Lower lobe of right lung (tissue), 2 donors: Measurements from ENCODE around the gene EPB41L1. TPM values are rescaled to one million over a fixed set of nuclear protein-coding genes. Genes with fewer than 3 reads are reported as not detected.

ENCODE experiments used
- ATAC-seq, 2 donors: fragments of 200-7000 bp; cut with Tn5 transposase; one replicate each; pipeline ENCODE4 v1.9.1; 2020 to 2022; ENCODE audit warnings: mild to moderate bottlenecking in 2 of 2, moderate library complexity in 2 of 2
- DNase-seq: peaks from one replicate; pipeline ENCODE4 v3.0.0-alpha.2; 2020
- H3K27ac ChIP-seq: fragments of 200-600 bp; one replicate; pipeline ENCODE4 v1.8.0; 2022
- H3K27me3 ChIP-seq: fragments of 200-600 bp; one replicate; pipeline ENCODE4 v1.8.0; 2022; ENCODE audit warnings: low read depth
- H3K36me3 ChIP-seq: fragments of 200-600 bp; one replicate; pipeline ENCODE4 v1.8.0; 2022; ENCODE audit warnings: mild to moderate bottlenecking
- H3K4me1 ChIP-seq: fragments of 200-600 bp; one replicate; pipeline ENCODE4 v1.8.0; 2022
- H3K4me3 ChIP-seq: fragments of 200-600 bp; one replicate; pipeline ENCODE4 v1.8.0; 2022; ENCODE audit warnings: mild to moderate bottlenecking
- H3K9me3 ChIP-seq: fragments of 200-600 bp; one replicate; pipeline ENCODE4 v1.8.0; 2022
- intact Hi-C: fragments of 100-400 bp; cut with DNase I; formaldehyde crosslinking; loops from one replicate; pipeline ENCODE4 v1.11.0; 2022
- total RNA-seq: library from RNA; stranded (reverse); fragmentation: NEBNext Ultra II Directional; extraction: Animal tissue kit (Norgen Biotek cat#: 25700); gene quantifications from one replicate; pipeline ENCODE4 v1.2.1, GENCODE V29; 2021
- TF ChIP-seq, protein P1 (sequence below): fragments of 200-600 bp; IDR thresholded peaks from one replicate; pipeline ENCODE4 v1.8.0; 2022; ENCODE audit warnings: antibody characterized with exemption, mild to moderate bottlenecking
- donor health status: DM: no; HTN: yes; CAD: no; lungs with severe emphysema.

Gene EPB41L1
- total RNA-seq, 1 donor from 2014 or later: 68.9 TPM

DNA sequence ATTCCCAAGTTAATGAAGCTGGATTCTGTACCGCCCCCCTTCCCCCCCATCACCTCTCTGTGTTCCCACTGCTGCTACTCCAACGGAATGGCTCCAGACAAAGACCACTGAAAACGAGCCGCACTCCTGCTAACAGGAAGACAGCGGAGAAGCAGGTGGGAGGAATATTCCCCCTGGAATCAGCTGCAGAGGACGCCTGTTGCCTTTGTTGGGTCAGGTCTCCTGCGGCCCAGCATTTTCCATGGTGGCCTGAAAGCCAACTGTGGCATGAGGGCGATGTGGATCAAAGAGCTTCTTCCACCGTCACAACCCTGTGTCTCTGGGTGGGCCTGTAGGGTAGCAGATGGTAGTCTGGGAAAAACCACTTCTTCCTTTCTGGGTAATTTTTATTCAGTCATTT lies 98.5 kb downstream of the EPB41L1 start:
- H3K27ac ChIP-seq: no peak overlapping the region
- no peak overlapping the region for H3K4me3 ChIP-seq
- intact Hi-C loops: no loop called here
- no peaks in the 10 kb centered on the region for H3K9me3 ChIP-seq
- ATAC-seq (no peak), DNase-seq (no peak)
- H3K4me1 ChIP-seq: no peaks in the 10 kb centered on the region
- H3K27me3 ChIP-seq: no peaks in the 10 kb centered on the region
- H3K36me3 ChIP-seq: peaks cover 92% of the 10 kb centered on the region
- TF ChIP-seq, protein P1, sequence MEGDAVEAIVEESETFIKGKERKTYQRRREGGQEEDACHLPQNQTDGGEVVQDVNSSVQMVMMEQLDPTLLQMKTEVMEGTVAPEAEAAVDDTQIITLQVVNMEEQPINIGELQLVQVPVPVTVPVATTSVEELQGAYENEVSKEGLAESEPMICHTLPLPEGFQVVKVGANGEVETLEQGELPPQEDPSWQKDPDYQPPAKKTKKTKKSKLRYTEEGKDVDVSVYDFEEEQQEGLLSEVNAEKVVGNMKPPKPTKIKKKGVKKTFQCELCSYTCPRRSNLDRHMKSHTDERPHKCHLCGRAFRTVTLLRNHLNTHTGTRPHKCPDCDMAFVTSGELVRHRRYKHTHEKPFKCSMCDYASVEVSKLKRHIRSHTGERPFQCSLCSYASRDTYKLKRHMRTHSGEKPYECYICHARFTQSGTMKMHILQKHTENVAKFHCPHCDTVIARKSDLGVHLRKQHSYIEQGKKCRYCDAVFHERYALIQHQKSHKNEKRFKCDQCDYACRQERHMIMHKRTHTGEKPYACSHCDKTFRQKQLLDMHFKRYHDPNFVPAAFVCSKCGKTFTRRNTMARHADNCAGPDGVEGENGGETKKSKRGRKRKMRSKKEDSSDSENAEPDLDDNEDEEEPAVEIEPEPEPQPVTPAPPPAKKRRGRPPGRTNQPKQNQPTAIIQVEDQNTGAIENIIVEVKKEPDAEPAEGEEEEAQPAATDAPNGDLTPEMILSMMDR: no peak

DNA sequence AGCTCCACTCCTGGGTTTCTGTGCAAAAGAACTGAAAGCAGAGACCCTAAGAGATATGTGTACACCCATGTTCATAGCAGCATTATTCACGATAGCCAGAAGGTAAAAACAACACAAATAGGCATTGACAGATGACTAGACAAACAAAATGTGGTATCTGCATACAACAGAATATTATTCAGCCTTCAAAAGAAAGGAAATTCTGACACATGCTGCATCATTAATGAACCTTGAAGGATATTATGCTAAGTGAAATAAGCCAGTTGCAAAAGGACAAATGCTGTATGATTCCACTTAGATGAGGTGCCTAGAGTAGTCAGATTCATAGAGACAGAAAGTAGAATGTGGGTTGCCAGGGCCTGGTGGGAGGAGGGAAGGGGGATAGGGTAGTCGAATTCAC lies 99.5 kb downstream of the EPB41L1 start:
- Histone ChIP-seq H3K4me3 (no peak overlapping the region), H3K36me3 (peaks cover 81% of the 10 kb centered on the region), H3K27me3 (no peaks in the 10 kb centered on the region), H3K27ac (no peak overlapping the region), H3K9me3 (no peaks in the 10 kb centered on the region), H3K4me1 (no peaks in the 10 kb centered on the region)
- TF ChIP-seq, protein P1: no peak
- DNase-seq: no peak
- intact Hi-C loops: no loop called here
- no peak for ATAC-seq

DNA sequence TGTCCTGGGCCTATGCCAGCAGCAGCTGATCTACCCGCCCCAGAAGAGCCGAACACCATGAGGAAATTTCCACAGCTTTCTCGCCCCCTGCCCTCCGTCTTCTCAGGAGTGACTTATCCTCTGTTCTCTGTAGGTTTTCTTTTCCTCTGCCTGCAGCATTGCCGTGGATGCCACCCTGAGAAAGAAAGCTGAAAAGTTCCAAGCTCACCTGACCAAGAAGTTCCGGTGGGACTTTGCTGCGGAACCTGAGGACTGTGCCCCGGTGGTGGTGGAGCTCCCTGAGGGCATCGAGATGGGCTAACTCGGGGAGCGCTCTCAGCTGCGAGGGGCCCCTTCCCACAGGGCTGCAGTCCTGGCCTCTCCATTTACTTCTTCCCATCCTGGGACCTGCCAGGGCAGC lies 100.9 kb downstream of the EPB41L1 start:
- no peak for ATAC-seq
- no peak overlapping the region for H3K27ac ChIP-seq
- intact Hi-C loops: no loop called here
- DNase-seq: no peak
- no peaks in the 10 kb centered on the region for H3K4me1 ChIP-seq
- H3K27me3 ChIP-seq: no peaks in the 10 kb centered on the region
- H3K9me3 ChIP-seq: no peaks in the 10 kb centered on the region
- TF ChIP-seq, protein P1: no peak
- peaks cover 68% of the 10 kb centered on the region for H3K36me3 ChIP-seq
- H3K4me3 ChIP-seq: no peak overlapping the region

DNA sequence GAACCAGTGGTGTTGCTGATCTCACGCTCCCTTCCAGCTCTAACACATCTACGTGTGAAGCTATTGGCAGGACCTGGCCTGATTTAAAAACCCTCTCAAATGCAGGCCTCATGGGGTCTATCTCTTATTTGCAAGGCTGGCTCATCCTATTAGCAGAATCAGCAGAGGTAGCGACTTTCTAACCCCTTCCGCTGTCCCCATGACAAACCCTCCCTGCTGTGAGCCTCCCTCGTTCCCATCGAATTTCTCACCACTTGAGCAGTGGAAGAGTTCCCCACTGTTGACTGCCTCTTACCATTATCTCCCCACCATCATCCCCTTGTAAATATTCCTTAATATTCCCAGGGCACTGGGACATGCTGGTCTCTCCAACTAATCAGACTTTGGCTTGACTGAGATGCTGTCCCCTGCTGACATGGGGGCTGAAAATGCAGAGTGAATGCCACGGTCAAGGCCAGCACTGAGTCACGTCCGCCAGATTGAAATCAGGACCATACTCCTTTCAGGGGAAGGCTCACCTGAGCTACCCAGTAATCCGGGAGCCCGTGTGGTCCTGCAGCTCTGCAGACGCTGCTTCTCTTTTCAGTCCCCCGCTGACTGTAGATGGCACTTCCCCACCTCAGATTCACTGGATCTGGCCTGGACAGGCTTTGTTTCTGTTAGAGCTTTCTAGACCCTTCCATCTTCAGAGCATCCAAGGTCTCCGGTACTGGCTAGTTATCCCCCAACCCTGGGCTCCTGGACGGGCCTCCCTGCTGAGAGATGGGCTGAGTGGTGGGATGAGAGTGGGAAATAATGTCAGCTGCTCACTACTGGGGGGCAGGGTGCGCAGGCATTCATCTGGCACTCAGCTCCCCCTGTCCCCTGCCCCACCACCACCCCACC lies 104.9 kb downstream of the EPB41L1 start:
- intact Hi-C loops: no loop called here
- peaks cover 31% of the 10 kb centered on the region for H3K36me3 ChIP-seq
- no peak overlapping the region for H3K4me3 ChIP-seq
- ATAC-seq: no peak
- no peaks in the 10 kb centered on the region for H3K9me3 ChIP-seq
- DNase-seq: no peak
- H3K27ac ChIP-seq: no peak overlapping the region
- no peaks in the 10 kb centered on the region for H3K4me1 ChIP-seq
- H3K27me3 ChIP-seq: no peaks in the 10 kb centered on the region
- TF ChIP-seq, protein P1: no peak

- H3K27me3 ChIP-seq: no peaks in the 10 kb centered on the region
- TF ChIP-seq, protein P1: no peak
- no peak overlapping the region for H3K4me3 ChIP-seq
- intact Hi-C loops: no loop called here
- H3K36me3 ChIP-seq: peaks cover 22% of the 10 kb centered on the region
- no peaks in the 10 kb centered on the region for H3K9me3 ChIP-seq
- H3K27ac ChIP-seq: no peak overlapping the region
- H3K4me1 ChIP-seq: no peaks in the 10 kb centered on the region
- no peak for ATAC-seq
- no peak for DNase-seq
Observed at GRCh38 chr20:36260316-36260715, 105.8 kb downstream of the EPB41L1 start.
